Thyroid gland (tissue), 4 donors: ENCODE results near the gene ABHD8.

Experiments used
- CTCF ChIP-seq, 6 experiments: fragments of 200-600 bp in 3 of 6; fragments of 450-650 bp in 3 of 6; sonication (generic) in 3 of 6; IDR thresholded peaks; one replicate each; pipeline ENCODE4 v1.5.1; 2016 to 2019; ENCODE audit warnings: antibody characterized with exemption in 6 of 6, mild to moderate bottlenecking in 2 of 6, inconsistent platforms in 1 of 6, moderate library complexity in 1 of 6
- POLR2A ChIP-seq, 2 donors: fragments of 450-650 bp; IDR thresholded peaks; one replicate each; pipeline ENCODE4 v1.6.1; 2017; ENCODE audit warnings: antibody characterized with exemption in 2 of 2, mild to moderate bottlenecking in 2 of 2, moderate library complexity in 1 of 2

GRCh38 chr19:17256130-17256529, 47.1 kb downstream of the ABHD8 start:
- no peak for TF ChIP-seq CTCF (IDR thresholded peaks at IDR 0.05)
- no peak for TF ChIP-seq POLR2A (IDR thresholded peaks at IDR 0.05)
